AG10803 (cell line): ENCODE results near the gene HEPHL1.
A peak's percentile ranks its signal among the peaks of the same experiment; 100 is the strongest.

Experiments used
- DNase-seq: peaks from one replicate; pipeline ENCODE4 v3.0.0; 2010; ENCODE audit warnings: low read depth
- H3K4me3 ChIP-seq: 2 replicates; pipeline ENCODE4 v1.5.1; 2011; ENCODE audit warnings: mild to moderate bottlenecking, low read length, control low read depth
- CTCF ChIP-seq: conservative IDR thresholded peaks from 2 replicates; pipeline ENCODE4 v1.5.1; 2011; ENCODE audit warnings: mild to moderate bottlenecking, low read length, control low read depth, inconsistent platforms

Gene HEPHL1

DNA sequence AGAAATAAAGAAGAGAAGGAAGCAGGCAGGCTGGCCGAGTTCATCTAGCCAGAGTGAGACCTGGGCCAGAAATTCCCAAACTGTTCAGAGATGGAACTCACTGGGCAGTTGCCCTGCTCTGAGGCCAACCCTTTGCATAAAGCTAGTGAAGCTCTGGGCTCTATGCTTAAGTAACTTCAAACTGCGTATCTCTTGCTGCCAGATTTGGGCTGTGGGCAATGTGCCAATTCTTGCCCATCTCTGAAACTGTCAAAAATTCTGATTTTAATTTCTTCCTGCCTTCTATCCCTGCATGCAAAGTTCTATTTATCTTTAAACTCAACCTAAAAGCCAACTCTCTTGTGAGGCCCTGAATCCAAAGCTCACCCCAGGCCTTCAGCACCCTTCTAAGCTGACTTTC lies 36.2 kb upstream of the HEPHL1 start:
- no peak overlapping the region for H3K4me3 ChIP-seq
- DNase-seq, result no peak
- no peak for TF ChIP-seq CTCF

- no peak overlapping the region for H3K4me3 ChIP-seq
- peak; percentile 3 for DNase-seq
- no peak for TF ChIP-seq CTCF
Observed at GRCh38 chr11:93986716-93987115, 34.4 kb upstream of the HEPHL1 start.

- TF ChIP-seq CTCF, result no peak
- H3K4me3 ChIP-seq, result no peak overlapping the region
- DNase-seq, result no peak
Observed at GRCh38 chr11:93988455-93988854, 32.7 kb upstream of the HEPHL1 start.

DNA sequence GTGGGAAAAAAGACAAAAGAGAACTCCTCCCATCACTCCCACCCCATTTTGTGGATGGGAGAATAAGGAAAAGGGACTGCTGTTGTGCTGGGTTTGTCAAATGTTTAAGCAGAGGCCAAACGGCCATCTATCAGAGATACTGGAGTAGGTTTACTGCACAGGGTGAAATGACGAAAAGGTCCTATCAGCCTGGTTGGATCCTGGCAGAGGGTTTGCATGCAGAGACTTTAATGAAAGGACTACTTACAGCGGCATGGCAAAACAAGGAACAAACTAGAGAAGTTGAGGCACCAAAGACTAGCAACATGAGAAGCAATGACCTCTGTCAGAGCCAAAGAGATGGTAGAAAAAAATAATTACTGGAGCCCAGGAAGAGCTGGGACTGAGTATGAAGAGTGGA lies 32.2 kb upstream of the HEPHL1 start:
- H3K4me3 ChIP-seq, result no peak overlapping the region
- DNase-seq, result no peak
- TF ChIP-seq CTCF, result no peak

DNA sequence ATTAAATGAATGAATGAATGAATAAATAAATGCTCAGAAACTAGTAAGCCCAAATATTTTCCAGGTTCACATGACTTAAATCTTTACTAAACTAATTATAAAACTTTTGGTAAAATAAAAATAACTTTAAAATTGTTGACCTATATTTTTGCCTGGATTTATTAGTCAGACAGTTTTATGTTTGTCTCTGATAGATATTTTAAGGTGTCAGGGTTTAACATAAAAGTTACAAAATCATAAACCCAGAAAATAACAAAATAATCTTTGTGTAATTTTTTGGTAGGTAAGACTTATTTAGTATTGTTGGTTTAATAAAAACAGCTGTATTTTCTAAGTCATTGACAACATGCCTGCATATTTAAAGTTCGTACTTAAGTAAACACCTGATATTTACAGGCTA lies 27.4 kb upstream of the HEPHL1 start:
- no peak overlapping the region for H3K4me3 ChIP-seq
- no peak for TF ChIP-seq CTCF
- no peak for DNase-seq

DNA sequence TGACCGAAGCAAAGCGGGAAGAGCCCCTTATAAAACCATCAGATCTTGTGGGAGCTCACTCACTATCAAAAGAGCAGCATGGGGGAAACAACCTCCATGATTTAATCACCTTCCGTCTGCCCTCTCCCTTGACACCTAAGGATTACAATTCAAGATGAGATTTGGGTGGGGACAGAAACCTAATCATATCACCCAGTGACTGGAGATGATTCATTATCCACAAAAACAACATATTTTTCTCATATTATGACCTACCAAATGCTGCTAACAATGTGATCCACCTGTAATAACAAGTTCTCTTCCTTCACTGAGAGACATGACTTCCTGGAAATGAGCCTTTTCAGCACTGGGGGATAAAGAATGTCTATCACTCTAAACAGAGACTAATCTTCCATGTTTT lies 23.4 kb upstream of the HEPHL1 start:
- DNase-seq, result no peak
- no peak for TF ChIP-seq CTCF
- H3K4me3 ChIP-seq, result no peak overlapping the region

DNA sequence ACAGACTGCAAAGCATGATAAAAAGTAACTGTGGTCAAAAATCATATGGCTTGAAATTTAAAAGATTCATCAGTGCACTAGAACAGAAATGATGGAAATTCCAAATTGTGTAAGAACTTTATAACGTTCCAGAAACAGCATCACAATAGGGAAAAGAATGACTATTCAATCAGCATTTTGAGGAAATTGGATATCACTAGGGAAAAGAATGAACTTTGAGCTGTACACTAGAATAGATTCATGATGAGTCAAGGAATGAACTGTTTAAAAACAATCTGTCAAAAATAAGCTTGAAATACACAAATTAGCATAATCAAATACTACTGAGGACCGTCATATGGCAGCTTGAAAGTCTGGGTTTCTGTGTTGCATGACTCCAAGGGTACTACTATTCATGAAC lies 20.5 kb upstream of the HEPHL1 start:
- TF ChIP-seq CTCF, result no peak
- no peak overlapping the region for H3K4me3 ChIP-seq
- DNase-seq, result no peak
